Measurements from ENCODE around the gene KIAA1671.

Gene KIAA1671

GRCh38 chr22:25120761-25121212, 168.3 kb downstream of the KIAA1671 start:
- DNase-seq, result no peak

- DNase-seq, result no peak
Observed at GRCh38 chr22:25122136-25122764, 169.7 kb downstream of the KIAA1671 start.

- DNase-seq, result no peak
Observed at GRCh38 chr22:25123677-25124076, 171.2 kb downstream of the KIAA1671 start.

GRCh38 chr22:25125693-25126357, 173.3 kb downstream of the KIAA1671 start:
- DNase-seq, result no peak

GRCh38 chr22:25126510-25126909, 174.0 kb downstream of the KIAA1671 start:
- no peak for DNase-seq

GRCh38 chr22:25127318-25127717, 174.8 kb downstream of the KIAA1671 start:
- no peak for DNase-seq

- DNase-seq, result no peak
Observed at GRCh38 chr22:25130462-25130861, 177.9 kb downstream of the KIAA1671 start.

GRCh38 chr22:25131198-25131887, 178.8 kb downstream of the KIAA1671 start:
- DNase-seq, result no peak

GRCh38 chr22:25134028-25134427, 181.5 kb downstream of the KIAA1671 start:
- DNase-seq, result no peak

GRCh38 chr22:25134451-25134850, 181.9 kb downstream of the KIAA1671 start:
- DNase-seq, result no peak

- DNase-seq, result no peak
Observed at GRCh38 chr22:25136953-25137576, 184.5 kb downstream of the KIAA1671 start.

GRCh38 chr22:25137577-25138525, 185.3 kb downstream of the KIAA1671 start:
- no peak for DNase-seq

- DNase-seq, result no peak
Observed at GRCh38 chr22:25139062-25139461, 186.5 kb downstream of the KIAA1671 start.

- DNase-seq, result no peak
Observed at GRCh38 chr22:25142102-25142501, 189.6 kb downstream of the KIAA1671 start.

GRCh38 chr22:25143156-25144076, 190.9 kb downstream of the KIAA1671 start:
- DNase-seq, result no peak

GRCh38 chr22:25144522-25144921, 192.0 kb downstream of the KIAA1671 start:
- no peak for DNase-seq

- DNase-seq, result no peak
Observed at GRCh38 chr22:25146307-25146706, 193.8 kb downstream of the KIAA1671 start.

- no peak for DNase-seq
Observed at GRCh38 chr22:25146906-25147641, 194.6 kb downstream of the KIAA1671 start.

GRCh38 chr22:25147642-25147928, 195.1 kb downstream of the KIAA1671 start:
- no peak for DNase-seq

GRCh38 chr22:25148149-25148691, 195.7 kb downstream of the KIAA1671 start:
- no peak for DNase-seq

Measured in stimulated activated CD4-positive, alpha-beta T cell treated with anti-CD3 and anti-CD28 coated beads, Interleukin-4, amount 100 ng/mL, for 1 hour (primary cell).